H1 (cell line): ENCODE measurements around the gene UNC13C. TPM values are rescaled to one million over a fixed set of nuclear protein-coding genes. Genes with fewer than 3 reads are reported as not detected.

Experiments
- CTCF ChIA-PET: fragments of 300-600 bp; sonication (Branson Sonifier 250); formaldehyde crosslinking; loops from one replicate; lab custom pipeline; 2021; ENCODE audit not compliant: partially characterized antibody; lab: Charles Lee
- POLR2A ChIA-PET: fragments of 300-600 bp; sonication (Branson Sonifier 250); formaldehyde crosslinking; loops from one replicate; lab custom pipeline; 2021; ENCODE audit warnings: inconsistent platforms; ENCODE audit not compliant: partially characterized antibody; lab: Charles Lee
- DNase-seq, 2 experiments: peaks; one replicate each; pipeline versions ENCODE4 v3.0.0 to v3.0.0-alpha.2; 2010 to 2022; ENCODE audit warnings: low spot score in 2 of 2, low read depth in 1 of 2, mixed read lengths in 1 of 2
- FAIRE-seq: peaks from 2 replicates; lab custom pipeline; 2011; peaks lifted over from hg19 to GRCh38; lab: Jason Lieb, UNC
- H2AFZ ChIP-seq: 2 replicates; pipeline ENCODE4 v1.8.1; 2012; ENCODE audit warnings: low read length, inconsistent platforms
- H2AK5ac ChIP-seq: 2 replicates; pipeline ENCODE4 v1.6.1; 2013; ENCODE audit warnings: low read depth, low read length
- H2BK120ac ChIP-seq: replicated peaks from 2 replicates; pipeline ENCODE3; 2013; ENCODE audit warnings: low read depth, low read length, inconsistent platforms
- H2BK12ac ChIP-seq: 2 replicates; pipeline ENCODE4 v1.6.1; 2013; ENCODE audit warnings: low read depth, low read length
- H2BK15ac ChIP-seq: 2 replicates; pipeline ENCODE4 v1.6.1; 2013; ENCODE audit warnings: low read length
- H2BK20ac ChIP-seq: 2 replicates; pipeline ENCODE4 v1.6.1; 2013; ENCODE audit warnings: low read length
- H2BK5ac ChIP-seq: 2 replicates; pipeline ENCODE4 v1.6.1; 2013; ENCODE audit warnings: low read depth, low read length
- H3K14ac ChIP-seq: 2 replicates; pipeline ENCODE4 v1.6.1; 2013; ENCODE audit warnings: inconsistent platforms; ENCODE audit not compliant: insufficient read length
- H3K18ac ChIP-seq: 2 replicates; pipeline ENCODE4 v1.6.1; 2013; ENCODE audit warnings: low read length; ENCODE audit errors: extremely low read depth
- H3K23ac ChIP-seq: 2 replicates; pipeline ENCODE4 v1.6.1; 2013; ENCODE audit warnings: inconsistent platforms; ENCODE audit not compliant: insufficient read length
- H3K23me2 ChIP-seq: 2 replicates; pipeline ENCODE4 v1.6.1; 2013; ENCODE audit warnings: low read depth, low read length
- H3K27ac ChIP-seq: 2 replicates; pipeline ENCODE4 v1.6.1; 2011; ENCODE audit warnings: low read depth, low read length, inconsistent platforms
- H3K27me3 ChIP-seq, 4 experiments: replicated peaks in 1 of 4; 1 replicate in 1 of 4; 2 replicates in 3 of 4; pipeline versions ENCODE4 v1.6.1 to v1.8.1; 2011 to 2013; ENCODE audit warnings: low read length in 3 of 4, mild to moderate bottlenecking in 3 of 4, inconsistent platforms in 2 of 4, mixed read lengths in 2 of 4, moderate library complexity in 1 of 4; ENCODE audit not compliant: control insufficient read depth in 3 of 4, insufficient read depth in 3 of 4; ENCODE audit errors: extremely low read depth in 1 of 4
- H3K36me3 ChIP-seq, 4 experiments: 2 replicates each; pipeline versions ENCODE4 v1.6.1 to v1.8.1; 2011 to 2013; ENCODE audit warnings: mild to moderate bottlenecking in 4 of 4, low read length in 3 of 4, moderate library complexity in 2 of 4, control low read depth in 1 of 4, inconsistent platforms in 1 of 4; ENCODE audit not compliant: insufficient read depth in 4 of 4, control insufficient read depth in 2 of 4
- H3K4ac ChIP-seq: replicated peaks from 2 replicates; pipeline ENCODE3; 2013; ENCODE audit warnings: low read length, low read depth, mixed read lengths, inconsistent platforms; ENCODE audit not compliant: insufficient read length
- H3K4me1 ChIP-seq, 4 experiments: replicated peaks in 1 of 4; 1 replicate in 1 of 4; 2 replicates in 3 of 4; pipeline versions ENCODE4 v1.6.1 to v1.8.1; 2011 to 2013; ENCODE audit warnings: low read length in 3 of 4, inconsistent platforms in 2 of 4, mixed read lengths in 1 of 4; ENCODE audit not compliant: insufficient read depth in 4 of 4, control insufficient read depth in 3 of 4
- H3K4me2 ChIP-seq, 2 experiments: 2 replicates each; pipeline versions ENCODE4 v1.6.1 to v1.8.1; 2011 to 2013; ENCODE audit warnings: low read depth in 2 of 2, low read length in 2 of 2, control low read depth in 1 of 2, inconsistent platforms in 1 of 2, mild to moderate bottlenecking in 1 of 2; ENCODE audit not compliant: insufficient read depth in 1 of 2
- H3K4me3 ChIP-seq, 4 experiments: fragments of 200-600, 300-600 bp in 1 of 4; sonication (generic), shearing (Covaris generic), sonication (Bioruptor Twin) in 1 of 4; 2 replicates each; pipeline versions ENCODE4 v1.5.1 to v1.8.1; 2011 to 2016; ENCODE audit warnings: low read length in 4 of 4, low read depth in 3 of 4, control low read depth in 2 of 4, inconsistent platforms in 2 of 4, mild to moderate bottlenecking in 2 of 4, mixed read lengths in 1 of 4, moderate library complexity in 1 of 4; ENCODE audit not compliant: insufficient read depth in 2 of 4; ENCODE audit errors: extremely low read depth in 1 of 4
- H3K56ac ChIP-seq: replicated peaks from 2 replicates; pipeline ENCODE3; 2013; ENCODE audit warnings: low read depth, mild to moderate bottlenecking, mixed read lengths, low read length, inconsistent platforms; ENCODE audit not compliant: insufficient read length
- H3K79me1 ChIP-seq: 2 replicates; pipeline ENCODE4 v1.6.1; 2013; ENCODE audit warnings: low read depth, low read length, control low read depth
- H3K79me2 ChIP-seq, 2 experiments: 2 replicates each; pipeline versions ENCODE4 v1.6.1 to v1.8.1; 2012 to 2013; ENCODE audit warnings: low read length in 2 of 2, mild to moderate bottlenecking in 2 of 2, inconsistent platforms in 1 of 2; ENCODE audit not compliant: insufficient read depth in 2 of 2, control insufficient read depth in 1 of 2
- H3K9ac ChIP-seq, 4 experiments: replicated peaks in 1 of 4; 1 replicate in 1 of 4; 2 replicates in 3 of 4; pipeline versions ENCODE4 v1.6.1 to v1.8.1; 2011 to 2013; ENCODE audit warnings: low read depth in 3 of 4, low read length in 3 of 4, control low read depth in 2 of 4, mild to moderate bottlenecking in 2 of 4, moderate library complexity in 2 of 4, inconsistent platforms in 1 of 4; ENCODE audit errors: extremely low read depth in 1 of 4
- H3K9me3 ChIP-seq, 2 experiments: 2 replicates each; pipeline versions ENCODE4 v1.6.1 to v1.8.1; 2012 to 2013; ENCODE audit warnings: mild to moderate bottlenecking in 2 of 2, moderate library complexity in 2 of 2, control low read depth in 1 of 2, inconsistent platforms in 1 of 2, low read depth in 1 of 2, low read length in 1 of 2, mixed read lengths in 1 of 2; ENCODE audit not compliant: insufficient read depth in 2 of 2
- H4K20me1 ChIP-seq, 2 experiments: replicated peaks in 1 of 2; 2 replicates each; pipeline versions ENCODE3 to v1.8.1; 2011 to 2013; ENCODE audit warnings: inconsistent platforms in 2 of 2, low read length in 2 of 2, mild to moderate bottlenecking in 1 of 2; ENCODE audit not compliant: insufficient read depth in 2 of 2, control insufficient read depth in 1 of 2
- H4K5ac ChIP-seq: 2 replicates; pipeline ENCODE4 v1.6.1; 2013; ENCODE audit warnings: low read length, low read depth, mixed read lengths, inconsistent platforms; ENCODE audit not compliant: insufficient read length
- H4K8ac ChIP-seq: 2 replicates; pipeline ENCODE4 v1.8.0; 2013; ENCODE audit warnings: mild to moderate bottlenecking, moderate library complexity, low read length, inconsistent platforms; ENCODE audit not compliant: insufficient read depth; ENCODE audit errors: extremely low read depth
- H4K91ac ChIP-seq: replicated peaks from 2 replicates; pipeline ENCODE3; 2013; ENCODE audit warnings: low read length, mixed read lengths, inconsistent platforms; ENCODE audit not compliant: insufficient read length
- CEBPB ChIP-seq: IDR thresholded peaks from 2 replicates; pipeline ENCODE4 v1.6.1; 2012; ENCODE audit warnings: low read depth, low read length
- EP300 ChIP-seq, 2 experiments: IDR thresholded peaks; 1 replicate in 1 of 2; 2 replicates in 1 of 2; pipeline ENCODE4 v1.6.1; 2011 to 2012; ENCODE audit warnings: low read depth in 2 of 2, low read length in 2 of 2, mild to moderate bottlenecking in 2 of 2, borderline replicate concordance in 1 of 2, inconsistent platforms in 1 of 2, moderate library complexity in 1 of 2
- HDAC6 ChIP-seq: IDR thresholded peaks from one replicate; pipeline ENCODE4 v1.7.1; 2012; ENCODE audit warnings: low read depth, mild to moderate bottlenecking, inconsistent platforms, low read length, moderate library complexity
- MAFK ChIP-seq: IDR thresholded peaks from 2 replicates; pipeline ENCODE4 v1.6.1; 2012; ENCODE audit warnings: low read depth, mild to moderate bottlenecking, improper control_type of control experiment, low read length
- PHF8 ChIP-seq: fragments of 200-600 bp; sonication (generic); conservative IDR thresholded peaks from 2 replicates; pipeline ENCODE4 v1.7.1; 2012; ENCODE audit warnings: low read depth, mild to moderate bottlenecking, inconsistent platforms, low read length, moderate library complexity
- RBBP5 ChIP-seq: IDR thresholded peaks from 2 replicates; pipeline ENCODE4 v1.7.1; 2012; ENCODE audit warnings: low read depth, mild to moderate bottlenecking, inconsistent platforms, low read length, moderate library complexity, borderline replicate concordance
- SIX5 ChIP-seq: IDR thresholded peaks from 2 replicates; pipeline ENCODE4 v1.6.1; 2011; ENCODE audit warnings: mild to moderate bottlenecking, low read depth, low read length
- SRF ChIP-seq: IDR thresholded peaks from 2 replicates; pipeline ENCODE4 v1.6.1; 2011; ENCODE audit warnings: mild to moderate bottlenecking, low read depth, low read length, moderate library complexity
- WGBS, 2 experiments: shearing (Covaris generic) in 1 of 2; methylation state at CpG; one replicate each; pipeline versions ENCODE4 v1.1.6 to v1.1.7; 2013 to 2015; ENCODE audit warnings: low lambda C conversion rate in 2 of 2, mixed read lengths in 2 of 2, inconsistent platforms in 1 of 2, low coverage in 1 of 2, missing lambda C conversion rate in 1 of 2; ENCODE audit not compliant: insufficient replicate concordance in 2 of 2, insufficient coverage in 1 of 2, insufficient read length in 1 of 2; ENCODE audit errors: extremely low coverage in 1 of 2, missing lambda C conversion rate in 1 of 2; 5-methylcytosine and 5-hydroxymethylcytosine counted together
- polyA plus RNA-seq, 7 experiments: library from polyadenylated mRNA; depleted of rRNA in 3 of 7; stranded (reverse) in 5 of 7; unstranded in 2 of 7; fragments of >200 nt in 5 of 7; fragments of 200-250 nt in 2 of 7; gene quantifications; 1 replicate in 5 of 7; 2 replicates in 1 of 7; 4 replicates in 1 of 7; pipeline versions ENCODE4 v1.2.1 to v1.2.3, GENCODE V29; 2011 to 2013; ENCODE audit warnings: missing spikeins in 2 of 7, mixed read lengths in 2 of 7
- total RNA-seq: library from RNA; stranded (reverse); fragmentation: NEBNext Ultra II Directional; extraction: Animal tissue kit (Norgen Biotek cat#: 25700); gene quantifications from 2 replicates; pipeline ENCODE4 v1.2.1, GENCODE V29; 2021
- TF ChIP-seq, protein P1 (sequence below): IDR thresholded peaks from 2 replicates; pipeline ENCODE4 v1.6.1; 2012; ENCODE audit warnings: inconsistent platforms

The UNC13C gene
- total and polyA plus RNA-seq, 2 of the 8 experiments (the other 6 are each of a cell fraction or from before 2014, with no cell fraction given): 0.02 to 0.13 TPM

DNA sequence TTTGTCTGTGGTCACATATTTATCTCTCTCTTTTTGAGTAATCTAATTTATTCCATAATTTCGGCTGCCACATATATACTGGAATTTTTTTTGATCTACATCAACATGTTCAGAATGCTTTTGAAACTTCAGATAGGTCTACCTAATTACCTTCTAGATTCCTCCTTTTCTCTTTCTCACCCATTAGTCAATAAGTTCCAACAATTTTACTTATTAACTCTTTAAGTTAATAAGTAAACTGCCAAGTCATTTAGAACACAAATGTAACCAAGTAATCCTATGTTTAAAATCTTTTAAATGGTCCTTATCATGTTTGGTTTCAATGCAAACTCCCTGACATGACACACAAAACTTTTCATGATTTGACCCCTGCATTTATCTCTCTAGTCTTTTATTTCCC, 410.5 kb downstream of the UNC13C start:
- Histone ChIP-seq H3K4me2 (no peak overlapping the region), H2BK5ac (no peak overlapping the region), H2BK120ac (no peak overlapping the region), H2BK12ac (no peak overlapping the region), H3K18ac (no peak overlapping the region), H2AFZ (no peak overlapping the region), H3K36me3 (no peaks in the 10 kb centered on the region), H4K91ac (no peak overlapping the region), H3K9ac (no peak overlapping the region), H2BK20ac (no peak overlapping the region), H2AK5ac (no peak overlapping the region), H3K79me1 (no peaks in the 10 kb centered on the region), H3K4me1 (no peaks in the 10 kb centered on the region), H3K14ac (no peak overlapping the region), H3K23me2 (no peaks in the 10 kb centered on the region), H3K4me3 (no peak overlapping the region), H4K20me1 (no peaks in the 10 kb centered on the region), H2BK15ac (no peak overlapping the region), H3K4ac (no peak overlapping the region), H3K9me3 (no peaks in the 10 kb centered on the region), H3K27me3 (no peaks in the 10 kb centered on the region), H4K5ac (no peak overlapping the region), H3K56ac (no peak overlapping the region), H4K8ac (no peak overlapping the region), H3K27ac (no peak overlapping the region), H3K23ac (no peak overlapping the region), H3K79me2 (no peaks in the 10 kb centered on the region)
- POLR2A ChIA-PET: no interaction called here
- 84% methylated on average over 1 of the region's 1 CpG; no CpG with 5 or more reads in 1 of the 2 experiments for WGBS, 2 experiments
- FAIRE-seq (no peak), DNase-seq (no peak)
- no peak for TF ChIP-seq SRF
- TF ChIP-seq MAFK: no peak
- TF ChIP-seq EP300 (IDR thresholded peaks at IDR 0.05; ENCODE audit: borderline replicate concordance in 1 of 2, low read depth in 2 of 2, low read length in 2 of 2): no peak
- no peak for TF ChIP-seq CEBPB
- TF ChIP-seq SIX5: no peak
- TF ChIP-seq RBBP5: no peak
- no peak for TF ChIP-seq HDAC6
- no peak for TF ChIP-seq PHF8
- TF ChIP-seq, protein P1, sequence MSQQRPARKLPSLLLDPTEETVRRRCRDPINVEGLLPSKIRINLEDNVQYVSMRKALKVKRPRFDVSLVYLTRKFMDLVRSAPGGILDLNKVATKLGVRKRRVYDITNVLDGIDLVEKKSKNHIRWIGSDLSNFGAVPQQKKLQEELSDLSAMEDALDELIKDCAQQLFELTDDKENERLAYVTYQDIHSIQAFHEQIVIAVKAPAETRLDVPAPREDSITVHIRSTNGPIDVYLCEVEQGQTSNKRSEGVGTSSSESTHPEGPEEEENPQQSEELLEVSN: no peak
- CTCF ChIA-PET: no interaction called here
